GM23338 (cell line): ENCODE measurements around the gene DNAH17.

ENCODE experiments used
- CREB1 ChIP-seq: fragments of 250-450 bp; sonication (Bioruptor Pico); IDR thresholded peaks from 2 replicates; pipeline ENCODE4 v1.5.0; 2020; ENCODE audit warnings: low read depth, mild to moderate bottlenecking, moderate library complexity
- EZH2 ChIP-seq: fragments of 200-600 bp; sonication (generic); IDR thresholded peaks from one replicate; pipeline ENCODE4 v1.8.0; 2017; ENCODE audit warnings: antibody characterized with exemption, mild to moderate bottlenecking, low read depth; ENCODE audit not compliant: unreplicated experiment
- EZH2phosphoT487 ChIP-seq: fragments of 200-600 bp; sonication (generic); IDR thresholded peaks from one replicate; pipeline ENCODE4 v1.8.1; 2018; ENCODE audit warnings: antibody characterized with exemption; ENCODE audit not compliant: unreplicated experiment
- JUNB ChIP-seq: IDR thresholded peaks from one replicate; pipeline ENCODE4 v1.6.1; 2016; ENCODE audit warnings: antibody characterized with exemption; ENCODE audit not compliant: unreplicated experiment
- NANOG ChIP-seq: IDR thresholded peaks from 2 replicates; pipeline ENCODE4 v1.6.1; 2016; ENCODE audit warnings: antibody characterized with exemption, borderline replicate concordance
- POLR2AphosphoS5 ChIP-seq: IDR thresholded peaks from 2 replicates; pipeline ENCODE4 v1.6.1; 2016; ENCODE audit warnings: antibody characterized with exemption, low read depth
- REST ChIP-seq: IDR thresholded peaks from one replicate; pipeline ENCODE4 v1.6.1; 2018; ENCODE audit warnings: antibody characterized with exemption; ENCODE audit not compliant: unreplicated experiment
- ZNF114 ChIP-seq: fragments of 250-450 bp; sonication (Bioruptor Pico); IDR thresholded peaks from 2 replicates; pipeline ENCODE4 v1.5.0; 2020; ENCODE audit warnings: mild to moderate bottlenecking, moderate library complexity
- TF ChIP-seq, protein P1 (sequence below), 2 experiments: fragments of 200-600 bp in 1 of 2; sonication (generic) in 1 of 2; conservative IDR thresholded peaks; 2 replicates each; pipeline versions ENCODE4 v1.5.1 to v1.6.1; 2016 to 2017; ENCODE audit warnings: antibody characterized with exemption in 2 of 2, low read depth in 2 of 2, mild to moderate bottlenecking in 2 of 2, moderate library complexity in 1 of 2
- TF ChIP-seq, protein P2 (sequence below): fragments of 250-450 bp; sonication (Bioruptor Pico); IDR thresholded peaks from 2 replicates; pipeline ENCODE4 v1.5.0; 2020; ENCODE audit warnings: mild to moderate bottlenecking, moderate library complexity

DNA sequence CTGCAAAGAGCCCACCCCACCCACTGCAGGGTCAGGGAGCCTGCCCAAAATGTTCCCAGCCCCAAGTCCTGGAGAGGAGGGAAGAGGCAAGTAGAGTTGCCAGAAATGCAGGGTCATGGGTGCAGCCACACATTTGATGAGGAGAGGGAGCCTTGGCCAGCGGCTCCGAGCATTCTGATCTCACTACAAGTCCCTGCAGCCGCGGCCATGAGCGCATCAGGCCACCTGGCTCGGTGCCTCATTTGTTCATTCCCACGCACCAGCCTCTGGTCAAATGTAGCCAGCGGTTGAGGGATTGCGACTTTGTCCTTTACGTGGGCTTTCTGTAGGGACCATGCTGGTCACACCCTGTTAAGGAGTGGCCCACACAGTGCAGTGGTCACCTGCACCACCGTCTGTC is 150.1 kb downstream of the DNAH17 start:
- TF ChIP-seq JUNB: no peak
- TF ChIP-seq, protein P1, sequence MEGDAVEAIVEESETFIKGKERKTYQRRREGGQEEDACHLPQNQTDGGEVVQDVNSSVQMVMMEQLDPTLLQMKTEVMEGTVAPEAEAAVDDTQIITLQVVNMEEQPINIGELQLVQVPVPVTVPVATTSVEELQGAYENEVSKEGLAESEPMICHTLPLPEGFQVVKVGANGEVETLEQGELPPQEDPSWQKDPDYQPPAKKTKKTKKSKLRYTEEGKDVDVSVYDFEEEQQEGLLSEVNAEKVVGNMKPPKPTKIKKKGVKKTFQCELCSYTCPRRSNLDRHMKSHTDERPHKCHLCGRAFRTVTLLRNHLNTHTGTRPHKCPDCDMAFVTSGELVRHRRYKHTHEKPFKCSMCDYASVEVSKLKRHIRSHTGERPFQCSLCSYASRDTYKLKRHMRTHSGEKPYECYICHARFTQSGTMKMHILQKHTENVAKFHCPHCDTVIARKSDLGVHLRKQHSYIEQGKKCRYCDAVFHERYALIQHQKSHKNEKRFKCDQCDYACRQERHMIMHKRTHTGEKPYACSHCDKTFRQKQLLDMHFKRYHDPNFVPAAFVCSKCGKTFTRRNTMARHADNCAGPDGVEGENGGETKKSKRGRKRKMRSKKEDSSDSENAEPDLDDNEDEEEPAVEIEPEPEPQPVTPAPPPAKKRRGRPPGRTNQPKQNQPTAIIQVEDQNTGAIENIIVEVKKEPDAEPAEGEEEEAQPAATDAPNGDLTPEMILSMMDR (conservative IDR thresholded peaks at IDR 0.05; ENCODE audit: low read depth in 2 of 2): no peak
- TF ChIP-seq CREB1 (CRISPR knock-in tag): no peak
- TF ChIP-seq EZH2: no peak
- no peak for TF ChIP-seq POLR2AphosphoS5
- TF ChIP-seq REST: no peak
- TF ChIP-seq NANOG: no peak
- no peak for TF ChIP-seq ZNF114 (CRISPR knock-in tag)
- TF ChIP-seq EZH2phosphoT487: no peak
- TF ChIP-seq, protein P2, sequence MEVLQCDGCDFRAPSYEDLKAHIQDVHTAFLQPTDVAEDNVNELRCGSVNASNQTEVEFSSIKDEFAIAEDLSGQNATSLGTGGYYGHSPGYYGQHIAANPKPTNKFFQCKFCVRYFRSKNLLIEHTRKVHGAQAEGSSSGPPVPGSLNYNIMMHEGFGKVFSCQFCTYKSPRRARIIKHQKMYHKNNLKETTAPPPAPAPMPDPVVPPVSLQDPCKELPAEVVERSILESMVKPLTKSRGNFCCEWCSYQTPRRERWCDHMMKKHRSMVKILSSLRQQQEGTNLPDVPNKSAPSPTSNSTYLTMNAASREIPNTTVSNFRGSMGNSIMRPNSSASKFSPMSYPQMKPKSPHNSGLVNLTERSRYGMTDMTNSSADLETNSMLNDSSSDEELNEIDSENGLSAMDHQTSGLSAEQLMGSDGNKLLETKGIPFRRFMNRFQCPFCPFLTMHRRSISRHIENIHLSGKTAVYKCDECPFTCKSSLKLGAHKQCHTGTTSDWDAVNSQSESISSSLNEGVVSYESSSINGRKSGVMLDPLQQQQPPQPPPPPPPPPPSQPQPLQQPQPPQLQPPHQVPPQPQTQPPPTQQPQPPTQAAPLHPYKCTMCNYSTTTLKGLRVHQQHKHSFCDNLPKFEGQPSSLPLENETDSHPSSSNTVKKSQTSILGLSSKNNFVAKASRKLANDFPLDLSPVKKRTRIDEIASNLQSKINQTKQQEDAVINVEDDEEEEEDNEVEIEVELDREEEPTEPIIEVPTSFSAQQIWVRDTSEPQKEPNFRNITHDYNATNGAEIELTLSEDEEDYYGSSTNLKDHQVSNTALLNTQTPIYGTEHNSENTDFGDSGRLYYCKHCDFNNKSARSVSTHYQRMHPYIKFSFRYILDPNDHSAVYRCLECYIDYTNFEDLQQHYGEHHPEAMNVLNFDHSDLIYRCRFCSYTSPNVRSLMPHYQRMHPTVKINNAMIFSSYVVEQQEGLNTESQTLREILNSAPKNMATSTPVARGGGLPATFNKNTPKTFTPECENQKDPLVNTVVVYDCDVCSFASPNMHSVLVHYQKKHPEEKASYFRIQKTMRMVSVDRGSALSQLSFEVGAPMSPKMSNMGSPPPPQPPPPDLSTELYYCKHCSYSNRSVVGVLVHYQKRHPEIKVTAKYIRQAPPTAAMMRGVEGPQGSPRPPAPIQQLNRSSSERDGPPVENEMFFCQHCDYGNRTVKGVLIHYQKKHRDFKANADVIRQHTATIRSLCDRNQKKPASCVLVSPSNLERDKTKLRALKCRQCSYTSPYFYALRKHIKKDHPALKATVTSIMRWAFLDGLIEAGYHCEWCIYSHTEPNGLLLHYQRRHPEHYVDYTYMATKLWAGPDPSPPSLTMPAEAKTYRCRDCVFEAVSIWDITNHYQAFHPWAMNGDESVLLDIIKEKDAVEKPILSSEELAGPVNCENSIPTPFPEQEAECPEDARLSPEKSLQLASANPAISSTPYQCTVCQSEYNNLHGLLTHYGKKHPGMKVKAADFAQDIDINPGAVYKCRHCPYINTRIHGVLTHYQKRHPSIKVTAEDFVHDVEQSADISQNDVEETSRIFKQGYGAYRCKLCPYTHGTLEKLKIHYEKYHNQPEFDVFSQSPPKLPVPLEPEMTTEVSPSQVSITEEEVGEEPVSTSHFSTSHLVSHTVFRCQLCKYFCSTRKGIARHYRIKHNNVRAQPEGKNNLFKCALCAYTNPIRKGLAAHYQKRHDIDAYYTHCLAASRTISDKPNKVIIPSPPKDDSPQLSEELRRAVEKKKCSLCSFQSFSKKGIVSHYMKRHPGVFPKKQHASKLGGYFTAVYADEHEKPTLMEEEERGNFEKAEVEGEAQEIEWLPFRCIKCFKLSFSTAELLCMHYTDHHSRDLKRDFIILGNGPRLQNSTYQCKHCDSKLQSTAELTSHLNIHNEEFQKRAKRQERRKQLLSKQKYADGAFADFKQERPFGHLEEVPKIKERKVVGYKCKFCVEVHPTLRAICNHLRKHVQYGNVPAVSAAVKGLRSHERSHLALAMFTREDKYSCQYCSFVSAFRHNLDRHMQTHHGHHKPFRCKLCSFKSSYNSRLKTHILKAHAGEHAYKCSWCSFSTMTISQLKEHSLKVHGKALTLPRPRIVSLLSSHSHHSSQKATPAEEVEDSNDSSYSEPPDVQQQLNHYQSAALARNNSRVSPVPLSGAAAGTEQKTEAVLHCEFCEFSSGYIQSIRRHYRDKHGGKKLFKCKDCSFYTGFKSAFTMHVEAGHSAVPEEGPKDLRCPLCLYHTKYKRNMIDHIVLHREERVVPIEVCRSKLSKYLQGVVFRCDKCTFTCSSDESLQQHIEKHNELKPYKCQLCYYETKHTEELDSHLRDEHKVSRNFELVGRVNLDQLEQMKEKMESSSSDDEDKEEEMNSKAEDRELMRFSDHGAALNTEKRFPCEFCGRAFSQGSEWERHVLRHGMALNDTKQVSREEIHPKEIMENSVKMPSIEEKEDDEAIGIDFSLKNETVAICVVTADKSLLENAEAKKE (CRISPR knock-in tag): no peak
